HG03097 (cell line): ENCODE data around the gene OSR1.
"Not testable (repeated sequence)": the region's sequence is repeated elsewhere in the genome, so short reads cannot be mapped to it uniquely, and the experiment has no call there.

ENCODE experiments used
- ATAC-seq: cut with Tn5 transposase; IDR thresholded peaks from one replicate; pipeline ENCODE4 v1.9.1; 2021; ENCODE audit not compliant: unreplicated experiment, low FRiP score

Gene OSR1

DNA sequence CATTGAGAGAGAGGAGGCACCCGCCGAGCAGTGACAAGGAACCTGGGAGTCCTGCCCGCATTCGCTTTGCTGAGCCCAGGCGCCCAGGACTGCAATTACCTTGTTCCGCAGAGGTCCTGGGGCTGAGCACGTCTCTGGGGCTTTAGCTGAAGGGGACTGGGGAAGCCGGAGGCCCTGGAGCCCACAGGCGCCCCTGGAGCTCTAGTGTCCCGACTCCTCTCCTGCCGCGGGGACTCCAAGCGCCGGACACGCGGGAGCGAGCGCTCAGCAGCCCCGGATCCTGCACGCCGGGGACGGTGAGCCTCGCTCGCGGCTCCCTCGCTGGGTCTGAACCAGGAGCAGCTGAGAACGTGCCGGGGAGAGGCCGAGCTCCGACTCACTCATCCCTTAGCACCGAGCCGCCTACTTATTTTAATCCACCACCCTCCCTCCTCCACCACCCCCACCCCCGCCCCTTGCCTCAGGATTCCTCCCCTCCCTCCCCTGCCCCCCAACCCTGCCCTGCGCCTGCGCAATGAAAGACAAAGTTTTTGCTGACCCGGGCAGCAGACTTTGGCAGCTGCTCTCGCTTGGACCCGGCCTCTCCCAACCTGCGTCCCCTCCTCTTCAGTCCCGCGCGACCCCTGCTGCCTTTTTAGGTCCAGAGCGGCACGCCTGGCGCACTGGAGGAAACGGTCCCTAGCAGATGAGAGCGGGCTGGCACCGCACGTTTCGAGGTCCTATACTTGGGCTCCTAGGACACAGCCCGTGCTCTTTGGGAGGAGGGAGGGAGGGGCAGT lies at the start of gene OSR1:
OSR1 (minus strand) TSS at position 382 of the 779 bp plus-strand sequence. CDS start 4,818 bp downstream, outside the sequence.
- ATAC-seq, result no peak

DNA sequence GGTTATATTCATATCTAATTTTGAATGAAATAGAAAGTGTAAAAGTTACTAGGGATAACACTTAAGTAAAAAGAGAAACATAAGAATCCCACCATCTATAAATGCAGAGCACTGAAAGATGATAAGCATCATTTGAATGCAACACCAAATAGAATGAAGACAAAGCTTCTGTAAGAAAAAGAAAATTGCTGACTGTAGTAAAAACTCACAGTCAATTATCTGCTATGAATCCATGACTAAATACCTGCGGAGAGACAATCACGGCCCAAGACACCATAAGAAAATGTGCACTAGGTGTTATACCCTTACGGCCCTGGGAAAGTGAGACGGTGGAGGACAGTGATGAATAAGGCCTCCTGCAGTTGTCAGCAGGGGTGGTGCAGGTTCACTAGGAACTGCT lies 45.4 kb upstream of the OSR1 start:
- ATAC-seq, result no peak

DNA sequence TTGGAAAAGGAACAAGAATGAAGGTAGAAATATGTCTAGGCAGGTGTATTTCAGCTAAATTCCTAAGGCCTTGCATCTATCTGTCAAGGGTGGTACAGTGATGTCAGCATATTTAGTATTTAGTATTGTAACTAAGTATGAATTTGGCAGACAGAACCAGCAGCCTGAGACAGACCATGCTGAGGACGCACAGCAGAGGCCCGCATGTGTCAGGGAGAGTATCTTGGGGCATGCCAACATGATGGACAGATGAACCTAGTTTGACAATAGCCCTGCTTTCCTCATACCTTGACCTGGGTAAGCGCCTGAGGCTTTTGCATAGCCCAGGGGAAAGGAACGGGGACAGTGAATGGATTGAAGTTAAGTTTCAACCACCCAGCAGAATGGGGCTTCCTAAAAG lies 33.8 kb upstream of the OSR1 start:
- no peak for ATAC-seq

GRCh38 chr2:19389469-19389868 lies 31.0 kb upstream of the OSR1 start:
- not testable (repeated sequence) for ATAC-seq

DNA sequence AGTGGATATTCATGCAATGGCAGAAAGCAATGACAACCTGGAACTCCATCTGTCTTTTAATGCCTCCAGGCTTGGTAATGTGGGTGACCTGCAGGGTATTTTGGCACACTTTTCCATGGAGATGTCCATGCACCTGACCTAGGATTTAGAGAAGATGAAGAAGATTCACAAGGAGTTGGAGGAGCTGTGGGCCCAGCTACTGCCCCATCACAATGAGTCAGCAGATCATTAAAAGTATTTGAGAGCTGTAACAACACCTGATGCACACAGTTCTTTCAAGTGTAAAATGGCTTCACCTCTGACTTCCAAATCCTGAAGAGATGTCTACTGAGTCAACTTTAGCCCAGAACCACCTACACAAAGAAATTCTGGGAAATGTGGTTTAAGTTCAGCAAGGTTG lies 22.1 kb upstream of the OSR1 start:
- ATAC-seq, result no peak

DNA sequence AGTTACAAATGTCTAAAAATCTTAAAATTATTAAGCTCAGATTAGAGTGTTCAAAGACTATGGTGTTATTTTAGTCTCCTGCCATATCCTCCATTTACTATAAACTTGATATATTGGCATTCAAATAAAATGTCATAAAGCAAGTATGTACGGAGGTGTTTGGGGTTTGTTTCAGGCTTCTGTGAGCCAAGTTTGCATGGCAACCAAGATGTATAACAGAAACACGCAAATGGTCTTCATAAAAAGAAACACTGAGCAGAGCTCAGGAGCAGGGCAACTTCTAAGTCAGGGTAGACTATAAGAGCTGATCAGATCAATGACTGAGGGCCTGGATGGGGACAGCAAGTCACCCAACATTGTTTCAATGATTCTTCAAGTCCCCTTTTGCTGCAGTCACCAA lies 20.5 kb upstream of the OSR1 start:
- ATAC-seq, result no peak

DNA sequence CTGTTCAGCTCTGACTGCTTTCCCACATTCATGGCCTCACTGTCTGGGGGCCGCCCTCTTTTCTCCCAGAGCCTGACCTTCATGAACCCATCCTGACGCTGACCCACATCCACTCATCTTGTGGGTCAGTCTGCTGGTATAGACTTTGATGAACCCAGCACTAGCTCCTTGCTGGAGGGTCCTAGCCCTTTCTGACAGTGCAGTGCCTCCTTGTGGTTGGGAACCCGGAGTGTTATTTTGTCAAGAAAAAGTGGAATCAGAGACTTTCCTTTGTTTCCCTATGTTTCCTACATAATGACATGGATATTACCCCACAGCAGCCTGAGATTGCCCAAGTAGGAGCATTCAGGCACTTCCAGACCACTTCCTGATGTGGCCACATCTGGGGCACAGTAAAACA lies 19.3 kb upstream of the OSR1 start:
- no peak for ATAC-seq

- ATAC-seq, result no peak
These were observed 14.9 kb upstream of the OSR1 start for GRCh38 chr2:19373352-19373751.

- no peak for ATAC-seq
These were observed 13.7 kb upstream of the OSR1 start for GRCh38 chr2:19371996-19372582.

DNA sequence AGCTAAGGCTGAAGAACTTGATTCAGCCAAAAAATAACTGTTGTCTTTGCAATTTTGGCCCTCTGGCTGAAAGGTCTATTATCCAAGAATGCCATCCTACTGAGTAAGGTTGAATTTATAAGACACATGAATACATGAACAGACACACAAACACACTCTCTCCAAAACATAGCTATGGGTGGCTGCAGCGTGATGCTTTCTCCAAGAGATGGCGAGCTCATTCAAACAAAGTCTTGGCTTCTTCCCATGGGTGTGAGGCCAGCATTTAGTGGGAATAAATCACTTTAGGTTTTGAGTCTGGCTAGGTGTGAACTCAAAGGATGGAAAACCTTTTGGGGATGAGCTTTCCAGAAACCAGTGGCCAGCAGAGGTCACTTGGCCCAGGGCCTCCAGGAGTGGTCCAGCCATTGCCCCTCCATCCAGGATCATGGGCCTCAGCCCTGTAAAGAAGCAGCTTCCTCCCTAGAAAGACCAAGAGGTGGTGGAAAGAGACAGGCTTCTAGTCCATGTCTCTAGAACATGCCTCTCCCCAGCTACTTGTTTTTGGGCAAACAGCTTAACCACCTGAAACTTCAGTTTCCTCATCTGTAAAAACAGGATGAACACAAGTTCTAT lies 11.0 kb upstream of the OSR1 start:
- no peak for ATAC-seq

GRCh38 chr2:19368760-19369159 lies 10.3 kb upstream of the OSR1 start:
- no peak for ATAC-seq

DNA sequence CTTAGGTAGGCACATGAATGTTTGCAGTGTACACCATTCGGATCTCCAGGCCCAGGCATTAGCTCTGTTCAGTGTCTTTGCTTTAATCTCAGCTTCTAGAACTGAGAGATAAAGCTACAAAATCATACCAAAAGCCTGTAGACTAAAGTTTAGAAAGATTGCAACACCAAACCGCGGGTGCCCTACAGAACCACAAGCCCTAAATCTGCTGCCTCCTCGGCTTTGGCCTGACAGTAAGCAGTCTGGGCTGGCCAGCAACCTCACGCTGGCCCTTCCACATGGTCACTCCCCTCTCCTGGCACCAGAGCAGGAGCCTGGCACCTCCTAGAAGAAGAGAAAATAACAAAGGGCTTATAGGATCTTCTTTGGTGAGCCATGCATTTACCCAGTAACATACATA lies 8.9 kb upstream of the OSR1 start:
- ATAC-seq, result no peak

DNA sequence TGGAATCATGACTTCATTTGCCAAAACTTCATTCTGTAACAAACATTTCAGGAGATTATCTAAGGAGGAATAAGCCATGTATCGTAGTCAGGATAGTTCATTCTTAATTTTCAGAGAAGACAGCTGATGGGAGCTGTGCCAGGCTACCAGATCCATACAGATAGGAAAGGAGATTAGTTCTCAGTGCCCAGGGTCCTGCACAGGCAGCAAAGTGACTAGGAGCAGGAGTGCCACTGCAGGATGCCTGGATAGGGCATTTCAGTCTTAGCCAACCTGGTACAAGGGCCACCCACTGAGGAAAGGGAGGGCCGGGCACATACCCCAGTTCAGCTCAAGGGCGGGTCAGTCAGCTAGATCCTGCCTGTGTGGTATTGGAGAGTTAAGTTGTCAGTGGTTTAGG lies 6.7 kb upstream of the OSR1 start:
- ATAC-seq, result no peak

DNA sequence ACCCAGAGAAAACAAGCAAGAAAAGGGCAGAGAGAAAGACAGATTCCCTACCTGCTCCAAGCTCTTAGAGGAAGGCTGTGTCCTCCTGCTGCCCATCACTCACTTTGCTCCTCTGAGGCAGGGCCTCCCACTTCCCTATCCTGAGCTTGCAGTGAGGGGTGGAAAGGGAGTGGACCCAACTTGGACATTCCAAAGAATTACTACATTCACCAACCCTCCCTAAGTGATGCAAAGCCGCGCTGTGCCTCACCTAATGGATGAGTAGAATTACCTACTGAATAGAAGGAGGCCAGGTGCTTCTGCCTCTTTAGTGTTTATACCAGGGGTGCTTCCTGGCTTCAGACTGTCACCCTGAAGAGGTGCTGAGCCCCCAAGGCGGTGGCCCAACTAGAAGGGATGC lies 5.6 kb upstream of the OSR1 start:
- ATAC-seq, result no peak

DNA sequence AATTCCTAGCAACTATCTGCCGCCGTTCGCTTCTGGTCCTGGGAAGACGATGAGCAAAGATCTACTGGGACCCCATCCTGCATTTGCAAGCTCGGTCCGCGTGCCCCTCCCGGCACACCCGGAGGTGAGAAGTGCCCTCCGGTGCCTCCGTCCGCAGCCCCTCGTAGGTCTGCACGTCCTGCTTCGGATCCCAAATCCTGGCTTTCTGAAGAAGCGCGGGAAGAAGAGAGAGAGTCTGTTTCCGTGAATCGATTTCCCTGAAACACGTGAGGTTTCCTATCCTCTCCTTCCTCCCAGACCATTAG lies 5.0 kb upstream of the OSR1 start:
- no peak for ATAC-seq

- no peak for ATAC-seq
These were observed 4.5 kb upstream of the OSR1 start for GRCh38 chr2:19362755-19363473.

GRCh38 chr2:19362094-19362754 lies 3.8 kb upstream of the OSR1 start:
- no peak for ATAC-seq

DNA sequence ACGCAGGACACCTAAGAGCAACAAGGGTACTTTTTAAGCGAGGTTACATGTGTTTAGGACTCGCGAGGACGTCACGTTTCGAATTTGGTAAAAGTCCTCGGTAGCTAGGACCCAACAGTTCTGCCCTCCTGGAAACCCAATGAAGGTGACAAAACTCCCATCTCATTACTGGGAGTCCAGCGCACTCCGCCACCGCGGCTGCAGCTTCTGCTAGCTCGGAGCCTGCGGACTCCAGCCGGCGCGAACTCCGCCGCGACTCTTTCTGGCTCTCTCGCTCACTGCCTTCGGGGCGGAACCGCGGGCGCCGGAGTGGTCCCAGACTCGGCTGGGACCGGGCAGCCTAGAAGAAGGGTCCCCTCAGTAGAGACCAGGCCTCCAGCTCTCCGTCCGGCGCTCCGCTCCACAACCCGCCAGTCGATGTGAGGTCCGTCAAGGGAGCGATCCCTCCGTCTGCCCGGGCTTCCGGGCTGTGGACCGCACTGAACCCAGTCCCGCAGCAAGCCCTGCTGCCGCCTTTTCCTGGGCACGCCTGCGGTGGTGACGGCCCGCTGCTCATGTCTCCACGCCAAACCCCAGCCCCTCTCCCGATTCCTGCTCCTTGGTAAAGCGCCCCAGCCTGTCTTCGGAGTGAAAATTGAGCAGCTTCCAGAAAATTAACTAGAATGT lies 3.0 kb upstream of the OSR1 start:
- ATAC-seq, result no peak

DNA sequence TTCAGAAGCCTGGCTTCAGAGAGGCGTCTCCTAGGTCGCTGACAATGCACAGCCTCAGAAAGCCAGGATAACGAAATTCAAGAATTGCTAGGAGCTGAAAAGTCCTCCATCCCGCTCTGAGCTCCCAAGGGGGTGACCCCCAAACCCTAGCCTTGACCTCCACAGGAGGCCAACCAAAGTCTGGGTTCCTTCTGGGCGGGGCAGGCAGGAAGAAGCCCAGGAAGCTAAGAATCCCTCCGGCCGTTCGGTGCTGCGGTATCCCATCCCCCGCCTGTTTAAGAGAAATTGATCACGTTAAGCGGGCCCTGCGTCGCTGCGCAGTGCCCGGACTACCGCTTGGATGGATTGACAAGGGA lies 2.5 kb upstream of the OSR1 start:
- no peak for ATAC-seq

DNA sequence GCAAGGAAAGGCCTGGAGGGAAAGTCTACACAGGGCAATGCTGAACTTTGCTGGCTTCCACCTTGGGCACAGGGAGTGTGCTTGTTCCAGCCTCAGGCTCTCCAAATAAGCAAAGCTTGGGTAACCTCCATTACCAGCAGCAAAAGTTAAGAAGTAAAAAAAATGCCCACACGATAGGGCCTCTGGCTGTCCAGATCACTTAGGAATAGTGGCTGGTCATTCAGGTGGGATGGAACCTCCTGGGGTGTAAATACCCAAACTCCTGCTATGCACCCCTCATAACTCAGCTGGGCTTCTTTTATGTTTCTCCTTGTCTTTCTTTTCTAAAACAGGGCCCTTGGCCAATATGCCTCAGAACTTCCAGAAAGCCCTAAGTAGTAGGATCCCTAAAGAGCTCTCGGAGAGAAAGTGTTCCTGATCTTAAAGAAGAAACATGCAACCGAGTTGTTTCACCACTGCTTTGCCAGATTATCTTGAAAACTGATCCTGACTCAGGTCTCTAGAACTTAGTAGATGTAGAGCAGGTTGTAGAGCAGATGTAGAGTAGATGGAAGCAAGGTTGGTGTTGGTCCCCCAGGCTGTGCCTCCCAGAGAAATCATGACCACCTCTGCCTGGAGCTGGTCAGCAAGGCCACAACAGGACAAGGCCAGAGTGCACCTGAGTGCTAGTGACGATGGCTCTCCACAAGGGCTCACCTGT lies 2.0 kb upstream of the OSR1 start:
- ATAC-seq, result no peak
